ENCODE measurements around the gene LYRM2.
"Not testable (repeated sequence)": the region's sequence is repeated elsewhere in the genome, so short reads cannot be mapped to it uniquely, and the experiment has no call there.

Gene LYRM2

DNA sequence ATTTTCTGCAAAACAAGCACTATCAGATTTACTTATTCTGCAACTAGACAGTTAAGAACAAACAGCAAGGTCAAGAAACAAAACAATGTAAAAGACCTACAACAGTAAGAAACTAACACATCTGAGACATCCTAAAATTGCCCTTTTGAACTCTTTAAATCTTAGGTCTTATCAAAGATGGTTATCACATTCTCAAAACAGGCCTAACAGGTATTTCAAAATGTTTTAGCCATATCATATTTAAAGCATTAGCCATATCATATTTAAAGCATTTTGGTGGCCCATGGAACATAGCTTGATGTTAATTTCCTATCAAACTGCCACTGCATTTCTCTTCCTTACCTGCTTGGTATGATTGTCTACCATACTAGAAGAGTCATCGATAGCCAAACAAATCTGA is 11.1 kb upstream of the LYRM2 start:
- in situ Hi-C loops (cut with HindIII; ENCODE audit: low sequenced_read_pairs), result loop anchor here (10.0 kb wide), 1 partner anchor 135 kb away; no protein-coding TSS in a partner anchor

GRCh38 chr6:89644864-89645263 is 6.3 kb upstream of the LYRM2 start:
- in situ Hi-C loops (cut with HindIII; ENCODE audit: low sequenced_read_pairs), result loop anchor here (10.0 kb wide), 1 partner anchor 130 kb away; no protein-coding TSS in a partner anchor

- in situ Hi-C loops (cut with HindIII; ENCODE audit: low sequenced_read_pairs), result loop anchor here (10.0 kb wide), 1 partner anchor 129 kb away; no protein-coding TSS in a partner anchor
These were observed 4.9 kb upstream of the LYRM2 start for GRCh38 chr6:89643406-89643805.

DNA sequence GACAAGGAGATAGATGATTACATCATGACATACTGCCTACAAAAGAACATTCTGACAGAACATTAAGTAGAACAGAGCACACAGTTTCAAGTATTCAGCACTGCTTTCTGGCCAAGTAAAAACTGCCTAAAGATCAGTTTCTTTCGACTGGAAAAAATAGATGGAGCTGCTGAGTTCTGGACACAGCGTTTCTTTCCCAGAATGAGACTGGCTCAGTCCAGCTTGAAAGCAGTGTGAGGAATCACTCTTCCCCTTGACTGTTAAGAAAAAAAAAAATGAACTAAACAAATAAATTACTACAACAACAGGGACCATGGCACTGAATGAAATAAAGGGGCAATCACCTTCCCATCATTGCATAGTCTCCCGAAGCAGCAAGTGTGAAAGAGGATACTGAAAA is 4.4 kb upstream of the LYRM2 start:
- in situ Hi-C loops (cut with HindIII; ENCODE audit: low sequenced_read_pairs), result loop anchor here (10.0 kb wide), 1 partner anchor 128 kb away; no protein-coding TSS in a partner anchor

DNA sequence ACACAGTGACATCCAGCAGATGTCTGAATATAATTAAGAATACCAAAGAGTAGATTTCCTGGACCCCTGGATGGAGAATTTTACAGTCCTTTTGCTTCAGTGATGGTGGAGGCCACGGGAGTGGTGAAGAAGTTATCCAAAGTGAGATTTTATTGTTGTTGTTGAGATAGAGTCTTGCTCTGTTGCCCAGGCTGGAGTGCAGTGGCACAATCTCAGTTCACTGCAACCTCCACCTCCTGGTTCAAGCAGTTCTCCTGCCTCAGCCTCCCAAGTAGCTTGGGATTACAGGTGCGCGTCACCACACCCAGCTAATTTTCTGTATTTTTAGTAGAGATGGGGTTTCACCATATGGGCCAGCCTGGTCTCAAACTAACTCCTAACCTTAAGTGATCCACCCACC is 3.0 kb upstream of the LYRM2 start:
- in situ Hi-C loops (cut with HindIII; ENCODE audit: low sequenced_read_pairs), result loop anchor here (10.0 kb wide), 1 partner anchor 127 kb away; no protein-coding TSS in a partner anchor

- in situ Hi-C loops (cut with HindIII; ENCODE audit: low sequenced_read_pairs), result loop anchor here (10.0 kb wide), 1 partner anchor 126 kb away; no protein-coding TSS in a partner anchor
These were observed 2.3 kb upstream of the LYRM2 start for GRCh38 chr6:89640804-89641203.

- in situ Hi-C loops (cut with HindIII; ENCODE audit: low sequenced_read_pairs), result no loop called here
These were observed 607 bp downstream of the LYRM2 start for GRCh38 chr6:89637960-89638319.

- in situ Hi-C loops (cut with HindIII; ENCODE audit: low sequenced_read_pairs), result not testable (repeated sequence)
These were observed 2.1 kb downstream of the LYRM2 start for GRCh38 chr6:89636412-89636811.

- in situ Hi-C loops (cut with HindIII; ENCODE audit: low sequenced_read_pairs), result no loop called here
These were observed 8.1 kb downstream of the LYRM2 start for GRCh38 chr6:89630488-89630887.

GRCh38 chr6:89623749-89624148 is 14.8 kb downstream of the LYRM2 start:
- in situ Hi-C loops (cut with HindIII; ENCODE audit: low sequenced_read_pairs), result no loop called here

GRCh38 chr6:89619567-89619966 is 19.0 kb downstream of the LYRM2 start:
- in situ Hi-C loops (cut with HindIII; ENCODE audit: low sequenced_read_pairs), result no loop called here

GRCh38 chr6:89618026-89618425 is 20.5 kb downstream of the LYRM2 start:
- in situ Hi-C loops (cut with HindIII; ENCODE audit: low sequenced_read_pairs), result no loop called here

DNA sequence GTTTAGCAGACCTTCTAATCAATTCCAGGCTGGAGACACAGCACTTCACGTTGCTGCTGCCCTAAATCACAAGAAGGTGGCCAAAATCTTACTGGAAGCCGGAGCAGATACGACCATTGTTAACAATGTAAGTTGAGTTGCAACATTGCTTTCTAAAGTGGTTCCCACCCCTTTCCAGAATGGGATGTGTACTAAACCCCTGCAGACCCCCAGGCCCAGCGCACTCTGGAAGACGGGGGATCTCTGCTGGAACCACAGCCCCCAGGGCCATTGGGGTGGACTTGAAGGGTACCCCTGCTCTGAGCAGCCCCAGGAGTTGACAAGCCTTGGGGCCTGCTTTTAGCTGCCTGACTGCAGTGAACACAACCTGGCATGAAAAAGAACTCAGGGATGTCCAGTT is 22.0 kb downstream of the LYRM2 start:
- in situ Hi-C loops (cut with HindIII; ENCODE audit: low sequenced_read_pairs), result no loop called here

- in situ Hi-C loops (cut with HindIII; ENCODE audit: low sequenced_read_pairs), result no loop called here
These were observed 22.7 kb downstream of the LYRM2 start for GRCh38 chr6:89615882-89616281.

GRCh38 chr6:89613790-89614189 is 24.8 kb downstream of the LYRM2 start:
- in situ Hi-C loops (cut with HindIII; ENCODE audit: low sequenced_read_pairs), result no loop called here

DNA sequence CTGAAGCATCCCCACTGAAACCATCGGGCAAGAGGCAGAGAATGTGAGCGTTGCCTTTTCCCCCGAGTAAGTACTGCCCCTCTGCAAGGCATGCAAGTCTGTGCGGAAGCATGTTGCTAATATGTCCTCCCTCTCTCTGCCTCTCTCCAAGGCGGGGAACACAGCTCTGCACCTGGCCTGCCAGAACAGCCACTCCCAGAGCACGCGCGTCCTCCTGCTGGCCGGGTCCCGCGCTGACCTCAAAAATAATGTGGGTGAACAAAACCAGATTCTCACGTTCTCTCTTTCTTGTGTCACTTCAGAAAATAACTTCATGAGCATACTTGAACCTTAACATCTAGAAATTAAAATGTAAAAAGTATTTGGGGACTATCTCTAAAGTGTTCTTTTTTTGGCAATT is 26.4 kb downstream of the LYRM2 start:
- in situ Hi-C loops (cut with HindIII; ENCODE audit: low sequenced_read_pairs), result no loop called here

GRCh38 chr6:89611666-89612065 is 26.9 kb downstream of the LYRM2 start:
- in situ Hi-C loops (cut with HindIII; ENCODE audit: low sequenced_read_pairs), result no loop called here

- in situ Hi-C loops (cut with HindIII; ENCODE audit: low sequenced_read_pairs), result no loop called here
These were observed 28.4 kb downstream of the LYRM2 start for GRCh38 chr6:89610149-89610642.

DNA sequence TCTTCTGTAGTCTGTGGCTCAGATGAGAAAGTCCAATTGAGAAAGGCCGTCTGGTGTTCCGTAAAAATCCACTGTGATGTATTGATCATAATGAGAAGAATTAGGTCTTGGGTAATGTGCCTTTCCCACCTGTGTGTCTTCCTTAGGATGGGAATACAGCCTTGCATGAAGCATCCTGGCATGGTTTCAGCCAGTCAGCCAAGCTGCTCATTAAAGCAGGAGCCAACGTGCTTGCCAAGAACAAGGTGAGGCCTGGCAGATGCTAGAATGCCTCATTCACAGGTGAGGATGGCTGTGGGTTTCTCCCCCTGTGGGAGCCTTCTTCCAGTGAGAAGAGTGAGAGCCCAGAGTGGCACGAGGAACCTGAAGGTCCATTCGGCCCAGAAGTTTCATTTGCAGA is 32.7 kb downstream of the LYRM2 start:
- in situ Hi-C loops (cut with HindIII; ENCODE audit: low sequenced_read_pairs), result no loop called here

DNA sequence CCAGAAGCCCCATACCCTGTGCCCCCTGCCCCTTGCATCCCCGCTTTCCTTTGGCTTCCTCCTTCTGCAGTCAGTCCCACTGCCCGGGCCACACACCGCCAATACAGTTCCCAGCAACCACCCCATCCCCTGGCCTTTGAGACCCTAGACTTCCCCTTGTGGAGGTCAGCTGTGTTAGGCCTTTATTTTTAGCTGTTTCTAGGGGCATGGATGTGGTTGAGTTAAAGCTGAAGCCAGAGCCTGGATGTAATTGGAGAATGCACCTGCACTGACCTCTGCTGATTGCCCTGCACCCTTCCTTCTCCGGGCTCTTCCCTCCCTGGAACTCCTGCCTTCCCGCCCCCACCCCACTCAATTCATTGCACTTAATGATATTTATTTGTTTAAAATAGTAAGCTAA is 33.9 kb downstream of the LYRM2 start:
- in situ Hi-C loops (cut with HindIII; ENCODE audit: low sequenced_read_pairs), result no loop called here

GRCh38 chr6:89602166-89602565 is 36.4 kb downstream of the LYRM2 start:
- in situ Hi-C loops (cut with HindIII; ENCODE audit: low sequenced_read_pairs), result no loop called here

DNA sequence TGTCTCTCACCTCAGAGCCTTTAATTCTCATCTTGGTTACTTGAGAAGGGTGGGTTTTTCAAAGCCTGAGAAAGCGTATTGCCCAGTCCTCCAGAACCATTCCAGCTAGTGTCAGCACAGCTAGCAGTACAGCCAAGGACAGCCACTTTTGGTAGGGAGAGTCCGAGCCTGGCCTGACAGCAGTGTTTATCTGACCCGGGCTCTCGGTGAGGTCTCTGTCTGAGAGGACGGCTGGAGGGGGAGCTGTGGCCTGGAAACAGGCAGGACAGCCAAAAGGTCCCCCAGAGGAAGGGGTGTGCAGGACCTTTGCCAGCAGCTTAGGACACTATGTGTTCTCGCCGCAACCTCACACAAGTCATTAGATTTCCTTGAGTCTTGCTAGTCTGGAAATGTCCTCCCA is 38.8 kb downstream of the LYRM2 start:
- in situ Hi-C loops (cut with HindIII; ENCODE audit: low sequenced_read_pairs), result no loop called here

GRCh38 chr6:89597988-89598387 is 40.6 kb downstream of the LYRM2 start:
- in situ Hi-C loops (cut with HindIII; ENCODE audit: low sequenced_read_pairs), result no loop called here
